HEK293T (cell line): ENCODE measurements around the gene FBXL17.

Source experiments
- CTCF ChIA-PET: fragments of 350-600 bp; formaldehyde crosslinking; extraction: SDS; loops from one replicate; lab custom pipeline; 2021; ENCODE audit warnings: antibody characterized with exemption, inconsistent platforms; lab: Yijun Ruan, JAX
- POLR2A ChIA-PET: fragments of 350-600 bp; formaldehyde crosslinking; extraction: SDS; loops from one replicate; lab custom pipeline; 2020; ENCODE audit warnings: antibody characterized with exemption, inconsistent platforms; lab: Yijun Ruan, JAX
- DNase-seq: peaks from one replicate; pipeline ENCODE4 v3.0.0; 2012; ENCODE audit warnings: mixed read lengths; ENCODE audit errors: extremely low spot score
- ARNT ChIP-seq: fragments of 450-650 bp; IDR thresholded peaks from 2 replicates; pipeline ENCODE4 v1.6.1; 2017; ENCODE audit warnings: mild to moderate bottlenecking
- BHLHE40 ChIP-seq: fragments of 450-650 bp; IDR thresholded peaks from 2 replicates; pipeline ENCODE4 v1.6.1; 2016; ENCODE audit warnings: mild to moderate bottlenecking, moderate library complexity, borderline replicate concordance
- CTBP1 ChIP-seq: fragments of 450-650 bp; IDR thresholded peaks from 2 replicates; pipeline ENCODE4 v1.6.1; 2016; ENCODE audit warnings: borderline replicate concordance
- ELF4 ChIP-seq: fragments of 450-650 bp; IDR thresholded peaks from 2 replicates; pipeline ENCODE4 v1.6.1; 2017; ENCODE audit warnings: antibody characterized with exemption
- FOXA1 ChIP-seq: fragments of 450-650 bp; IDR thresholded peaks from 2 replicates; pipeline ENCODE4 v1.6.1; 2016; ENCODE audit warnings: mild to moderate bottlenecking
- FOXK2 ChIP-seq: fragments of 450-650 bp; IDR thresholded peaks from 2 replicates; pipeline ENCODE4 v1.6.1; 2016; ENCODE audit warnings: mild to moderate bottlenecking
- FOXM1 ChIP-seq: fragments of 450-650 bp; IDR thresholded peaks from 2 replicates; pipeline ENCODE4 v1.6.1; 2017; ENCODE audit warnings: mild to moderate bottlenecking, borderline replicate concordance
- HDGF ChIP-seq: fragments of 450-650 bp; IDR thresholded peaks from 2 replicates; pipeline ENCODE4 v1.6.1; 2017; ENCODE audit warnings: antibody characterized with exemption, borderline replicate concordance
- L3MBTL2 ChIP-seq: fragments of 450-650 bp; conservative IDR thresholded peaks from 2 replicates; pipeline ENCODE4 v1.6.1; 2016; ENCODE audit warnings: mild to moderate bottlenecking
- LEF1 ChIP-seq: fragments of 450-650 bp; IDR thresholded peaks from 2 replicates; pipeline ENCODE4 v1.6.1; 2017; ENCODE audit warnings: mild to moderate bottlenecking, borderline replicate concordance
- NFRKB ChIP-seq: fragments of 450-650 bp; IDR thresholded peaks from 2 replicates; pipeline ENCODE4 v1.6.1; 2016; ENCODE audit warnings: mild to moderate bottlenecking, moderate library complexity
- SP1 ChIP-seq: fragments of 450-650 bp; IDR thresholded peaks from 2 replicates; pipeline ENCODE4 v1.6.1; 2017
- SUZ12 ChIP-seq: fragments of 450-650 bp; IDR thresholded peaks from 2 replicates; pipeline ENCODE4 v1.6.1; 2016; ENCODE audit warnings: mild to moderate bottlenecking
- TARDBP ChIP-seq: fragments of 450-650 bp; IDR thresholded peaks from 2 replicates; pipeline ENCODE4 v1.6.1; 2016
- ZNF384 ChIP-seq: fragments of 450-650 bp; IDR thresholded peaks from 2 replicates; pipeline ENCODE4 v1.6.1; 2016
- TF ChIP-seq, protein P1 (sequence below): fragments of 450-650 bp; IDR thresholded peaks from 2 replicates; pipeline ENCODE4 v1.6.1; 2016

FBXL17 gene

DNA sequence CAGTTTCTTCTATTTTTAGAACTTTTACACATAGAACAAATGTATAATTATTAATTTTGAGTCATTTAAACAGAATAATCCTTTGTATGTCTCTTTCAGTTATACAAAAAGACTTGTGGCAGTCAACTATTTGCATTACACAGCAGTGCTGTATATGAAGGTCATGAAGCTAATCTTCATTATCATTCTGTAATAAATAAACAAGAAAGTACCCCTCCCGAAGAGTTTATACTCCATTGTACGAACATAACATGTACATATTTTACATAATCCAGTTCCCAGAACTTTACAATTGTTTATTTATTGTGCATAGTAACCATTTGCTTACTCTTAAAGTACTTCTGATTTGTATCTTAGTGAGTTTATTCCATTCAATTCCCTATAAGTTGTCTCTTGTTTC, 267.9 kb downstream of the FBXL17 start:
- no peak for TF ChIP-seq HDGF
- TF ChIP-seq LEF1: no peak
- TF ChIP-seq, protein P1, sequence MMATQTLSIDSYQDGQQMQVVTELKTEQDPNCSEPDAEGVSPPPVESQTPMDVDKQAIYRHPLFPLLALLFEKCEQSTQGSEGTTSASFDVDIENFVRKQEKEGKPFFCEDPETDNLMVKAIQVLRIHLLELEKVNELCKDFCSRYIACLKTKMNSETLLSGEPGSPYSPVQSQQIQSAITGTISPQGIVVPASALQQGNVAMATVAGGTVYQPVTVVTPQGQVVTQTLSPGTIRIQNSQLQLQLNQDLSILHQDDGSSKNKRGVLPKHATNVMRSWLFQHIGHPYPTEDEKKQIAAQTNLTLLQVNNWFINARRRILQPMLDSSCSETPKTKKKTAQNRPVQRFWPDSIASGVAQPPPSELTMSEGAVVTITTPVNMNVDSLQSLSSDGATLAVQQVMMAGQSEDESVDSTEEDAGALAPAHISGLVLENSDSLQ: no peak
- TF ChIP-seq ARNT: no peak
- no peak for TF ChIP-seq ELF4
- no peak for TF ChIP-seq FOXK2
- no peak for TF ChIP-seq SUZ12
- DNase-seq: no peak
- POLR2A ChIA-PET: no interaction called here
- CTCF ChIA-PET: no interaction called here

DNA sequence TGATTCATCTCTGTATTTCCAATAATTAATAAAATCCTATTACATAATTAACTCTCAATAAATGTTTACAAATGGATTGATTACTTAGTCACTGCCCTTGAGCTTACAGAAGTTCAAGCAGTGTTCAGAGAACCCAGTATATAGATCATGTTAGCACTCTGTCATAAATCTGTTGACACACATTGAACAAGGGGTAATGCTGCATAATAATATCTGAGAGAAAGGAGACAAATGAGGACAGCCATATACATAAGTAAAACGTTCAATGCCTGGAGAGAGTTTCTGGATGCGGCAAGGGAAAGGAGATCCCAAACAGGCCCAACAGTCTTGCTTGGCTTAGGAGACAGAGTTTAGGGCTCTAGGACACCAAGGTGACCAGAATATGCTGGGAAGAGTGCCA, 270.2 kb downstream of the FBXL17 start:
- CTCF ChIA-PET: interaction anchor here (0.7 kb wide), 1 partner anchor 11 kb away, joined by 3 read pairs; no protein-coding TSS in a partner anchor
- TF ChIP-seq HDGF (no peak), ZNF384 (no peak), FOXM1 (no peak), NFRKB (no peak), ARNT (no peak), SP1 (no peak), LEF1 (no peak), CTBP1 (no peak), BHLHE40 (no peak), SUZ12 (no peak)
- TF ChIP-seq, protein P1: no peak
- POLR2A ChIA-PET: no interaction called here
- DNase-seq: no peak

DNA sequence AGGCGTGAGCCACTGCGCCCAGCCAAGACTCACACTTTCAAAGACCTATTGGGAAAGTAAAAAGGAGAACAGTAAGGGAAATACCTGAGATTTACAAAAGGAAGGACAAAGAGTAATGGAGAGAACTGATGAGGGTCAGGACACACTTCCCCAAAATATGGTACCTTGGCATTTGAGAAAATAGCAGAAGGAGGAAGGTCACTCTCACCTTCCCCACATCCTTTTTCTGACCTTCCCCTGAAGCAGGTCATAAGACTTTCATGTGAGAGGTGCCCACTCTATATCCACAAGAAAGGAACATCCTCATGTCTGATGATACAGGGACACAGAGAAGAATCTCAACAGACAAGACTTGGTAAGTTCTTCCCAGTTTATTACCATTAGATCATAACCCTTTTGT, 272.8 kb downstream of the FBXL17 start:
- ChIA-PET POLR2A (no interaction called here), CTCF (no interaction called here)
- TF ChIP-seq L3MBTL2 (no peak), BHLHE40 (no peak), HDGF (no peak), ELF4 (no peak), CTBP1 (no peak), FOXA1 (no peak), TARDBP (no peak)
- no peak for DNase-seq

DNA sequence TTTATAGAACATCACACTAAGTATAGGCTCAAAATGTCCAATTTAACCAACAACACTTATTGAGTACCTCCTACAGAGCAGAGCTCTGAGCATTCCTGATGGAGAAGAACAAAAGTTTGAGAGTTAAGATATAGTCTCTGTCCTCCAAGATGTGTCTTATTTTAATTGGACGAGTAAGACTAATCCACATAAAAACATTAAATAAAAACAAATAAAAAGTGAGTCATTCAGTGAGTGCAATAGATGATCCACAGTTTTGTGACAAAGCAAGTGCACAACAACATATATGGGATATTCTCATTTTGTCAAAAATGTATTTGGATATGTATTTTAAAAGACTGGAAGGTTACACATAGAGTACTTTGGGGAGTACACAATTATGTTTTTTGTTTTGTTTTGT, 277.4 kb downstream of the FBXL17 start:
- TF ChIP-seq SP1 (no peak), FOXM1 (no peak), LEF1 (no peak), TARDBP (no peak), L3MBTL2 (no peak), ZNF384 (no peak), NFRKB (no peak), ARNT (no peak), SUZ12 (no peak), ELF4 (no peak), FOXK2 (no peak), FOXA1 (no peak), BHLHE40 (no peak), CTBP1 (no peak), HDGF (no peak)
- TF ChIP-seq, protein P1: no peak
- DNase-seq: no peak
- CTCF ChIA-PET: no interaction called here
- POLR2A ChIA-PET: no interaction called here

DNA sequence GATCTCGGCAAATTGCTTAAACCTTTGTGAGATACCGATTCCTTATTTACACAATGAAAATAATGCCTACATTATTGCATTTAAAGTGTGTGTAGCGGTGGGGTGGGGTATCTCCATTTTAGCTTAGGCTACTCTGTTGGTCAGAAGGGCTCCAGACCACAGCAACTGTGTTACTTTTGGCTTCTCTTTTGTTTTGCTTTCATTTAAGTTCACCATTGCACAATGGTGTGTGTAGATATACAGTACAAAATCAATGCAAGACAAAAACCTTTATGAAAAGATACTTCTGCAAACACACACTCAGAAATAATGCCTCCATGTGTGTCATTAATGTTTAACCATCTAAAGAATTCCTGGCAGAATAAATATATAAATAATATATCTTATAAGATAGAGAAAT, 279.4 kb downstream of the FBXL17 start:
- DNase-seq: no peak
- ChIA-PET POLR2A (no interaction called here), CTCF (no interaction called here)
- TF ChIP-seq FOXM1 (no peak), TARDBP (no peak), ARNT (no peak), HDGF (no peak), FOXK2 (no peak), L3MBTL2 (no peak), ELF4 (no peak), CTBP1 (no peak), BHLHE40 (no peak), SUZ12 (no peak), FOXA1 (no peak)
- TF ChIP-seq, protein P1: no peak

DNA sequence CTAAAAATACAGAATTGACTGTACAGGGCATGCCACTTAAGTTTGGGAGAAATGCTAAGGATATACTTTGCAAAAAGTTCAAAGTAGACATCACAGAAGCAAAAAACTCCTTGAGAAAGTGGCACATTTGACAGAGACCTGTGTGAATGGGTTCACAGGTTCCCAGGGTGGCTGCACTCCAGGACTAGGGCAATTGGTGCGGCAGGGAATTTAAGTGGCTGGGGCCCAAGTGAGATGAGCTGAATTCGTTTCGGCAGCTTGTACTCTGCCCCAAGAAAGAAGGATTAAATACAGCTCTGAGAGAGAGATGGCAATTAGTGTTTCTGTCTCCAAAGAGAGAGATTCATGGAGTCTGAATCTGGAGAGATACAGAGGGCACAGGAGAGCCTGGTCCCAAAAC, 280.1 kb downstream of the FBXL17 start:
- ChIA-PET POLR2A (no interaction called here), CTCF (no interaction called here)
- no peak for DNase-seq
- no peak for TF ChIP-seq FOXM1
- no peak for TF ChIP-seq ELF4
- no peak for TF ChIP-seq HDGF
- TF ChIP-seq FOXK2: no peak
- no peak for TF ChIP-seq L3MBTL2
- TF ChIP-seq FOXA1: no peak
- no peak for TF ChIP-seq LEF1
- TF ChIP-seq NFRKB: no peak
- TF ChIP-seq BHLHE40: no peak
- no peak for TF ChIP-seq TARDBP
- TF ChIP-seq SP1: no peak
- TF ChIP-seq, protein P1: no peak
- TF ChIP-seq ZNF384: no peak
- TF ChIP-seq SUZ12: no peak
